ENCODE measurements around the gene MCOLN3. TPM values are rescaled to one million over a fixed set of nuclear protein-coding genes. Genes with fewer than 3 reads are reported as not detected.
A peak's percentile ranks its signal among the peaks of the same experiment; 100 is the strongest.

The MCOLN3 gene
- total RNA-seq, 1 donor from 2014 or later = not detected

- TF ChIP-seq CTCF (IDR thresholded peaks at IDR 0.05) = no peak
- no peaks in the 10 kb centered on the region for H3K36me3 Mint-ChIP-seq (ENCODE audit: low read depth)
- H3K9me3 Mint-ChIP-seq (ENCODE audit: low read depth) = no peaks in the 10 kb centered on the region
- H3K27ac Mint-ChIP-seq (ENCODE audit: unreplicated experiment) = no peak overlapping the region
- peaks cover 3% of the 10 kb centered on the region for H3K4me1 Mint-ChIP-seq (ENCODE audit: low read depth)
- no peak for DNase-seq (ENCODE audit: low spot score)
- H3K4me3 Mint-ChIP-seq (ENCODE audit: unreplicated experiment) = no peak overlapping the region
- peaks cover 48% of the 10 kb centered on the region for H3K27me3 Mint-ChIP-seq (ENCODE audit: low read depth)
These were observed 1.5 kb upstream of the MCOLN3 start for GRCh38 chr1:85049735-85050166.

- H3K4me1 Mint-ChIP-seq (ENCODE audit: low read depth) = peaks cover 3% of the 10 kb centered on the region
- peak overlapping the region; percentile 6 for H3K4me3 Mint-ChIP-seq (ENCODE audit: unreplicated experiment)
- H3K36me3 Mint-ChIP-seq (ENCODE audit: low read depth) = no peaks in the 10 kb centered on the region
- no peak overlapping the region for H3K27ac Mint-ChIP-seq (ENCODE audit: unreplicated experiment)
- no peak for TF ChIP-seq CTCF (IDR thresholded peaks at IDR 0.05)
- DNase-seq (ENCODE audit: low spot score) = peak; percentile 77
- H3K27me3 Mint-ChIP-seq (ENCODE audit: low read depth) = peaks cover 63% of the 10 kb centered on the region
- no peaks in the 10 kb centered on the region for H3K9me3 Mint-ChIP-seq (ENCODE audit: low read depth)
These were observed 616 bp downstream of the MCOLN3 start for GRCh38 chr1:85047472-85048295.

GRCh38 chr1:85047144-85047471 is 1.2 kb downstream of the MCOLN3 start:
- H3K36me3 Mint-ChIP-seq (ENCODE audit: low read depth) = no peaks in the 10 kb centered on the region
- H3K27me3 Mint-ChIP-seq (ENCODE audit: low read depth) = peaks cover 69% of the 10 kb centered on the region
- peaks cover 3% of the 10 kb centered on the region for H3K4me1 Mint-ChIP-seq (ENCODE audit: low read depth)
- no peaks in the 10 kb centered on the region for H3K9me3 Mint-ChIP-seq (ENCODE audit: low read depth)
- no peak overlapping the region for H3K4me3 Mint-ChIP-seq (ENCODE audit: unreplicated experiment)
- no peak overlapping the region for H3K27ac Mint-ChIP-seq (ENCODE audit: unreplicated experiment)
- no peak for DNase-seq (ENCODE audit: low spot score)
- TF ChIP-seq CTCF (IDR thresholded peaks at IDR 0.05) = no peak

GRCh38 chr1:85042413-85042812 is 5.9 kb downstream of the MCOLN3 start:
- DNase-seq (ENCODE audit: low spot score) = no peak
- H3K4me1 Mint-ChIP-seq (ENCODE audit: low read depth) = no peaks in the 10 kb centered on the region
- H3K27me3 Mint-ChIP-seq (ENCODE audit: low read depth) = peaks cover 53% of the 10 kb centered on the region
- no peaks in the 10 kb centered on the region for H3K9me3 Mint-ChIP-seq (ENCODE audit: low read depth)
- no peak for TF ChIP-seq CTCF (IDR thresholded peaks at IDR 0.05)
- no peaks in the 10 kb centered on the region for H3K36me3 Mint-ChIP-seq (ENCODE audit: low read depth)
- H3K4me3 Mint-ChIP-seq (ENCODE audit: unreplicated experiment) = no peak overlapping the region
- H3K27ac Mint-ChIP-seq (ENCODE audit: unreplicated experiment) = no peak overlapping the region

GRCh38 chr1:85041793-85042192 is 6.5 kb downstream of the MCOLN3 start:
- DNase-seq (ENCODE audit: low spot score) = no peak
- Mint-ChIP-seq H3K36me3 (ENCODE audit: low read depth) (no peaks in the 10 kb centered on the region), H3K27ac (ENCODE audit: unreplicated experiment) (no peak overlapping the region), H3K4me1 (ENCODE audit: low read depth) (no peaks in the 10 kb centered on the region), H3K27me3 (ENCODE audit: low read depth) (peaks cover 47% of the 10 kb centered on the region), H3K4me3 (ENCODE audit: unreplicated experiment) (no peak overlapping the region), H3K9me3 (ENCODE audit: low read depth) (no peaks in the 10 kb centered on the region)
- TF ChIP-seq CTCF (IDR thresholded peaks at IDR 0.05) = no peak
